ENCODE results near the gene MUSTN1. TPM values are rescaled to one million over a fixed set of nuclear protein-coding genes. Genes with fewer than 3 reads are reported as not detected.

The MUSTN1 gene
- total and polyA plus RNA-seq, 2 of the 13 experiments (the other 11 are each of a cell fraction or from before 2014, with no cell fraction given): 0.84 to 1.4 TPM

GRCh38 chr3:52793702-52794611 lies 40.9 kb downstream of the MUSTN1 start (continued):
- TF ChIP-seq PATZ1 (CRISPR knock-in tag; IDR thresholded peaks at IDR 0.05) (no peak), SAP130 (CRISPR knock-in tag; IDR thresholded peaks at IDR 0.05; ENCODE audit: low read depth) (peak; percentile 45; the same call in 1 of the 2 replicates), ZNF317 (CRISPR knock-in tag; IDR thresholded peaks at IDR 0.05) (peak; percentile 61; the same call in 1 of the 2 replicates), CSRNP1 (CRISPR knock-in tag; IDR thresholded peaks at IDR 0.05) (no peak), ZMYM2 (CRISPR knock-in tag; IDR thresholded peaks at IDR 0.05) (no peak), ZNF33B (CRISPR knock-in tag; IDR thresholded peaks at IDR 0.05) (no peak), ZNF3 (CRISPR knock-in tag; IDR thresholded peaks at IDR 0.05) (no peak), KLF16 (CRISPR knock-in tag; IDR thresholded peaks at IDR 0.05) (0 out of 4 replicates have a peak, but pooled peaks of 1 of the 2 experiments have one; percentile 3), HBP1 (CRISPR knock-in tag; IDR thresholded peaks at IDR 0.05; ENCODE audit: low read depth) (no peak), ZBTB3 (CRISPR knock-in tag; IDR thresholded peaks at IDR 0.05; ENCODE audit: borderline replicate concordance, low read depth) (no peak), CCDC6 (CRISPR knock-in tag; IDR thresholded peaks at IDR 0.05) (peak; percentile 42; the same call in 1 of the 2 replicates), KDM6A (CRISPR knock-in tag; IDR thresholded peaks at IDR 0.05; ENCODE audit: low read depth) (0 out of 2 replicates have a peak, but pooled peaks have one; percentile 6), ZNF451 (CRISPR knock-in tag; IDR thresholded peaks at IDR 0.05) (peak; percentile 6; the same call in 1 of the 2 replicates), HDAC1 (CRISPR knock-in tag; IDR thresholded peaks at IDR 0.05) (peak; percentile 62; the same call in 1 of the 2 replicates), SMYD3 (CRISPR knock-in tag; IDR thresholded peaks at IDR 0.05) (no peak), PCBP1 (IDR thresholded peaks at IDR 0.05; ENCODE audit: borderline replicate concordance, low read depth, low read length) (no peak), ELK4 (CRISPR knock-in tag; IDR thresholded peaks at IDR 0.05; ENCODE audit: borderline replicate concordance) (no peak), ZNF570 (CRISPR knock-in tag; IDR thresholded peaks at IDR 0.05; ENCODE audit: borderline replicate concordance) (no peak), JUNB (CRISPR knock-in tag; IDR thresholded peaks at IDR 0.05; ENCODE audit: borderline replicate concordance) (no peak), ZNF552 (CRISPR knock-in tag; IDR thresholded peaks at IDR 0.05; ENCODE audit: borderline replicate concordance) (0 out of 2 replicates have a peak, but pooled peaks have one; percentile 19), ZNF776 (CRISPR knock-in tag; IDR thresholded peaks at IDR 0.05) (0 out of 2 replicates have a peak, but pooled peaks have one; percentile 46), IKZF4 (CRISPR knock-in tag; IDR thresholded peaks at IDR 0.05; ENCODE audit: borderline replicate concordance, low read depth, not compliant biosample characterization) (peak; percentile 5)
